ENCODE data around the gene ELAVL4.

ELAVL4 gene

DNA sequence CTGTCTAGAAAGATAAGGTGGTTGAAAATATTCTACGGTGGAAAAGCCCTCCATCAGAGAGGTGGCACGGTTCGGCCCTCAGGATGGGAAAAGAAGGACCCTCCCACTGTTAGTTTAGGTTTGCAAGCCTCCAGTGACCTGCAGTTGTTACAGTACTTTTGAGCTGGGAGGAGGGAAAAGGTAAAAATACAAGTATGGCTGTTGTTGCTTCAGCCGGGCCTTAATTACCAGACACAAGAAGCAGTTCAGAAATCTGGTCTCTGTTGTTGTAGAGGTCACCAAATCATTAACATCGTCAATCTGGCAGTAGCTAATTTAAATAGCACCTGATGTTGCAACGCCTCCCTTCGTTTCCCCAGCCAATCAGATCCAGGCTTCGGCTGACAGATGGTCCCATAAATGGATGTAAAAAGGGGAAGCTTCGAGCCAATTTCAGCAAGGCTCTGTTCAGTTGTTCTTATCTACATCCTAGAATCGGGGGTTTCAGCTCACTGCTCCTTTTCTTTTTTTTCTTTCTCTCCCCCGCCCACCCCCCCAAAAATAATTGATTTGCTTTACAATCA, at the start of gene ELAVL4:
Gene ELAVL4 (plus strand): TSS at position 424 of the 563 bp plus-strand sequence. CDS start 270 bp downstream, outside the sequence.
- Histone ChIP-seq H3K36me3 (ENCODE audit: low read length) (no peaks in the 10 kb centered on the region), H3K27me3 (ENCODE audit: low read length) (no peaks in the 10 kb centered on the region), H3K9me2 (replicated peaks; ENCODE audit: insufficient read depth, low read length) (no peaks in the 10 kb centered on the region), H3K9ac (ENCODE audit: low read length) (no peak within 1 kb of the TSS), H3K9me3 (ENCODE audit: insufficient read depth, low read length) (no peaks in the 10 kb centered on the region), H3K4me3 (ENCODE audit: insufficient read depth, low read length, poor library complexity, severe bottlenecking) (no peak within 1 kb of the TSS), H4K20me1 (ENCODE audit: low read depth, low read length) (no peaks in the 10 kb centered on the region), H3F3A (ENCODE audit: insufficient read depth) (no peaks in the 10 kb centered on the region), H3K27ac (ENCODE audit: low read depth, low read length) (no peak within 1 kb of the TSS), H3K79me2 (ENCODE audit: insufficient read depth, low read length) (no peaks in the 10 kb centered on the region), H2AFZ (ENCODE audit: low read depth, low read length, severe bottlenecking) (no peak within 1 kb of the TSS), H3K4me2 (ENCODE audit: low read depth, low read length, poor library complexity, severe bottlenecking) (no peak within 1 kb of the TSS)
- TF ChIP-seq, protein P1, sequence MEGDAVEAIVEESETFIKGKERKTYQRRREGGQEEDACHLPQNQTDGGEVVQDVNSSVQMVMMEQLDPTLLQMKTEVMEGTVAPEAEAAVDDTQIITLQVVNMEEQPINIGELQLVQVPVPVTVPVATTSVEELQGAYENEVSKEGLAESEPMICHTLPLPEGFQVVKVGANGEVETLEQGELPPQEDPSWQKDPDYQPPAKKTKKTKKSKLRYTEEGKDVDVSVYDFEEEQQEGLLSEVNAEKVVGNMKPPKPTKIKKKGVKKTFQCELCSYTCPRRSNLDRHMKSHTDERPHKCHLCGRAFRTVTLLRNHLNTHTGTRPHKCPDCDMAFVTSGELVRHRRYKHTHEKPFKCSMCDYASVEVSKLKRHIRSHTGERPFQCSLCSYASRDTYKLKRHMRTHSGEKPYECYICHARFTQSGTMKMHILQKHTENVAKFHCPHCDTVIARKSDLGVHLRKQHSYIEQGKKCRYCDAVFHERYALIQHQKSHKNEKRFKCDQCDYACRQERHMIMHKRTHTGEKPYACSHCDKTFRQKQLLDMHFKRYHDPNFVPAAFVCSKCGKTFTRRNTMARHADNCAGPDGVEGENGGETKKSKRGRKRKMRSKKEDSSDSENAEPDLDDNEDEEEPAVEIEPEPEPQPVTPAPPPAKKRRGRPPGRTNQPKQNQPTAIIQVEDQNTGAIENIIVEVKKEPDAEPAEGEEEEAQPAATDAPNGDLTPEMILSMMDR (IDR thresholded peaks at IDR 0.05; ENCODE audit: insufficient read depth, low read length, poor library complexity, severe bottlenecking), result no peak
- no peak for TF ChIP-seq EZH2phosphoT487 (conservative IDR thresholded peaks at IDR 0.05; ENCODE audit: low read length)

DNA sequence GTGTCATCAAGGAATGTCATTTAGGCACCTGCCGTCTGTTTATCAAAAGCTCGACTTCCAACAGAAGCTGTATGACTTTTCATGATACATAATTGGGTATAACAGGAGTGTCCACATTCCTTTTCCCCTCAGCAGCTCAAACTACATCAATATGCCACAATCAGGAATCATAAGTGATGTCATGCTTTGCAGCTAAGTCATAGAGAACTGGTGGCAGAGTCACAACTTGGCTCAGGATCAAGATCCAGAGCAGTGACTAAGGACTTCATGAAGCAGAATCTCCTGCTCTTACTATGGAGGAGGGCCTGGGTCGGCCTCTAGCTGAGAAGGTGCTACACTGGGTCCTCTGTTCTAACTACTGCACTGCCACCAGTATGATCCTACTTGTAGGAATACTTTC, 48.4 kb upstream of the ELAVL4 start:
- no peak for TF ChIP-seq EZH2phosphoT487 (conservative IDR thresholded peaks at IDR 0.05; ENCODE audit: low read length)
- TF ChIP-seq, protein P1 (IDR thresholded peaks at IDR 0.05; ENCODE audit: insufficient read depth, low read length, poor library complexity, severe bottlenecking), result no peak

DNA sequence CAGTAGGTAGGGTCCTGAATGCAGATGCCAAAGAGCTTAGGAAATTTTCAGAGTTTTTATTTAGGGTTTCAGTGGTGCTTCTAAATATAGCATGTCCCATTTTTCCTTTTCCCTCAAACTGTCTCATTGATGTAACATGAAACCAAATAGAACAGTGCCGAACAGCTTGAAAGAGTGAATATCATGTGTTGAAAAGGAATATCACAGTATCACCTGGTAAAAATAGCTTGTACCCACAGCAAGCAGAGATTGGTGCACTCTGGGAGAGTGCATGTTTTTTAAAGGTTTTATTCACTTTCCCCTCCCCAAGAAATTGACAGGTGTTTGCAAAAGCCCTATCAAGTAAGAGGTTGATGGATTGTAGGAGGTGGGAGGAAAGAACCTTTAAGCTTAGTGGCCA, 41.9 kb upstream of the ELAVL4 start:
- Histone ChIP-seq H3K36me3 (ENCODE audit: low read length) (no peaks in the 10 kb centered on the region), H3F3A (ENCODE audit: insufficient read depth) (no peaks in the 10 kb centered on the region), H4K20me1 (ENCODE audit: low read depth, low read length) (no peaks in the 10 kb centered on the region), H3K9me2 (replicated peaks; ENCODE audit: insufficient read depth, low read length) (no peaks in the 10 kb centered on the region), H3K79me2 (ENCODE audit: insufficient read depth, low read length) (no peaks in the 10 kb centered on the region), H3K4me3 (ENCODE audit: insufficient read depth, low read length, poor library complexity, severe bottlenecking) (no peak overlapping the region), H3K27ac (ENCODE audit: low read depth, low read length) (no peak overlapping the region), H3K9ac (ENCODE audit: low read length) (no peak overlapping the region), H3K4me2 (ENCODE audit: low read depth, low read length, poor library complexity, severe bottlenecking) (no peak overlapping the region), H2AFZ (ENCODE audit: low read depth, low read length, severe bottlenecking) (no peak overlapping the region), H3K9me3 (ENCODE audit: insufficient read depth, low read length) (no peaks in the 10 kb centered on the region), H3K27me3 (ENCODE audit: low read length) (no peaks in the 10 kb centered on the region)
- no peak for TF ChIP-seq EZH2phosphoT487 (conservative IDR thresholded peaks at IDR 0.05; ENCODE audit: low read length)
- TF ChIP-seq, protein P1 (IDR thresholded peaks at IDR 0.05; ENCODE audit: insufficient read depth, low read length, poor library complexity, severe bottlenecking), result no peak

More for the DNA sequence above, 48.4 kb upstream of the ELAVL4 start:
- H3K9me3 ChIP-seq (ENCODE audit: insufficient read depth, low read length), result no peaks in the 10 kb centered on the region
- H3K36me3 ChIP-seq (ENCODE audit: low read length), result no peaks in the 10 kb centered on the region
- no peak overlapping the region for H2AFZ ChIP-seq (ENCODE audit: low read depth, low read length, severe bottlenecking)
- H4K20me1 ChIP-seq (ENCODE audit: low read depth, low read length), result no peaks in the 10 kb centered on the region
- H3K9ac ChIP-seq (ENCODE audit: low read length), result no peak overlapping the region
- H3F3A ChIP-seq (ENCODE audit: insufficient read depth), result no peaks in the 10 kb centered on the region
- no peaks in the 10 kb centered on the region for H3K79me2 ChIP-seq (ENCODE audit: insufficient read depth, low read length)
- no peaks in the 10 kb centered on the region for H3K9me2 ChIP-seq (replicated peaks; ENCODE audit: insufficient read depth, low read length)
- H3K4me3 ChIP-seq (ENCODE audit: insufficient read depth, low read length, poor library complexity, severe bottlenecking), result no peak overlapping the region
- no peak overlapping the region for H3K27ac ChIP-seq (ENCODE audit: low read depth, low read length)
- H3K27me3 ChIP-seq (ENCODE audit: low read length), result no peaks in the 10 kb centered on the region
- no peak overlapping the region for H3K4me2 ChIP-seq (ENCODE audit: low read depth, low read length, poor library complexity, severe bottlenecking)

Data from SU-DHL-6 (cell line).